ENCODE results near the gene TMEM223. TPM values are rescaled to one million over a fixed set of nuclear protein-coding genes. Genes with fewer than 3 reads are reported as not detected.
"Not testable (repeated sequence)": the region's sequence is repeated elsewhere in the genome, so short reads cannot be mapped to it uniquely, and the experiment has no call there.

The TMEM223 gene
- total RNA-seq, 4 donors from 2014 or later = 1.0 to 28.0 (median 10.0) TPM

- Histone ChIP-seq H3K27me3 (no peaks in the 10 kb centered on the region), H3K9me3 (no peaks in the 10 kb centered on the region), H3K36me3 (no peaks in the 10 kb centered on the region), H3K4me3 (peak within 1 kb of the TSS; percentile 89 to 96), H3K4me1 (peaks cover 0 to 25% of the 10 kb centered on the region in 2 donors), H3K27ac (peak within 1 kb of the TSS; percentile 94 to 98)
- intact Hi-C loops (cut with DNase I; ENCODE audit: low total_unique reads) = no loop called here
- DNase-seq = peak; percentile 37 to 44
- no peak for TF ChIP-seq POLR2A (IDR thresholded peaks at IDR 0.05)
- TF ChIP-seq CTCF (IDR thresholded peaks at IDR 0.05) = no peak
Observed at GRCh38 chr11:62832336-62833234, 40.8 kb upstream of the TMEM223 start, which contains the start of gene TEX54. Gene TEX54 (minus strand): TSS chr11:62832841.

DNA sequence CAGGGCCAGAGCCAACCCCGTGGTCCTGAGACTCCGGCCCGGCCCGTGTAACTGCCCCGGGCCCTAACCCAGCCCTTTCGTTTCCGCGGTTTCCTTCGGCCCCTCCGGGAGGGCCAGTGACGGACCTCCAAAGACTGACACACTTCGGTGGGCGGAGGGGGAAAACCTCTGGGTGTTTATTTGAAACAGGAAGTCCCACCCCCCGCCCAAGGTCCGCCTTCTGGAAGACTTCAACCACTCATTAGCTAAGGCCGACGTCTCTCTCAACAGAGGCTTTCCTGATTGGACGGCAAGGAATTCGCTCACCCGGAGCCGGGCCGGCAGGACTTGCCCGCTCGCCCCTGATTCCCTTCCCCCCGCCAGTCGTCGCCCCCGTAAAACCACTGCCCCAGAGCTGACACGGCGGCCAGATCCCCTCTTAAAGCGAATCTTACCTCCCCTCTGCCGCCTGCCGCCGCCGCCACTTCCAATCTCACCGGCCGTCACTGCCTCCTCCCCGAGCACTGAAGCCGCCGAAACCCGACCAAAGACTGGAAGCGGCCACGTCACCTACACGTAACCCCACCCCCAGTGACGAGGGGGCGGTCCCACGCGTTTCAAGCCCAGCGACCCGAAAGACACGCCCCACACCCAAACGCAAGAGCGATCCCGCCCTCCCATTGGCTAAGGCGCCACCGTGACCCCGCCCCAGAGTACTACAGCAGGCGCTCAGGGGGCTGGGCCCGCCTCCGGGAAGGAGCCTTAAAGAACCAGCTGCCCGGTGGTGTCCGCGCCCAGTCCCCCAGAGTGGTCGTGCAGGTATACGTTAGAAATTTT lies 39.9 kb upstream of the TMEM223 start, which contains the start of gene STX5:
Gene STX5, minus strand, starts transcription at position 532 of the 816 bp plus-strand sequence. CDS start 808 bp downstream, outside the sequence.
- H3K4me1 ChIP-seq = peaks cover 0 to 25% of the 10 kb centered on the region in 2 donors
- intact Hi-C loops (cut with DNase I; ENCODE audit: low total_unique reads) = no loop called here
- no peaks in the 10 kb centered on the region for H3K36me3 ChIP-seq
- no peak for TF ChIP-seq CTCF (IDR thresholded peaks at IDR 0.05)
- TF ChIP-seq POLR2A (IDR thresholded peaks at IDR 0.05) = peak; percentile 78 to 87
- peak; percentile 100 for DNase-seq
- no peaks in the 10 kb centered on the region for H3K27me3 ChIP-seq
- peak within 1 kb of the TSS; percentile 94 to 98 for H3K27ac ChIP-seq
- H3K4me3 ChIP-seq = peak within 1 kb of the TSS; percentile 89 to 96
- no peaks in the 10 kb centered on the region for H3K9me3 ChIP-seq

DNA sequence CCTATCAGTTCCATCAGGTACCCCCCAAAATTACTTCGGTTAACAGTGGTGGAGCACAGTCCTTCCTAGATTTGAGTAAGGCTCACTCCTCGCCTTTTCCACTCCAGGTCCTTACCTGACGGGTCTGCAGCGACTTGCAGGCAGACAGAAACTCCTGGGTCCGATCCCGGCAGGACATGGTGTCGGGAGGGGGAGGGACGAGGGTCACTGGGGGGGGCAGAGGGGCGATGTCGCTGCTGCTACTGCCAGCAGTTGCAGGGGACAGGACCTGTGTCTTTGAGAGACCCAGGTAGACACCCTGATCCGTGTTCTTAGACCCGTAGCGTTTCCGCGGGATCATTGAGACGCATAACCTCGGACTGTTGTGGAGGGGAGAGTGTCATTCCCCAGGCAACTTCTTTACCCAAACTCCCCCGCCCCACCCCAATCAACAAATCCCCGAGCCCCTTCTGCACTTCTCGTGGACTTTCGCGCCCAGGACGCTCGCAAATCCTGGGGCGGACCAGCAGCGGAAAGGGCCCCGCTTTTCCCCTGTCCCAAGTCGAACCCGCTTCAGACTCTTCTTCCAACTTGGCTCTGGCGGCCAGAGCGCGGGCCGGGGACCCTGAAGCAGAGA lies 39.2 kb upstream of the TMEM223 start:
- DNase-seq = no peak
- Histone ChIP-seq H3K4me1 (peaks cover 0 to 25% of the 10 kb centered on the region in 2 donors), H3K4me3 (peak overlapping the region; percentile 89 to 96), H3K27ac (peak overlapping the region; percentile 94 to 98), H3K27me3 (no peaks in the 10 kb centered on the region), H3K9me3 (no peaks in the 10 kb centered on the region), H3K36me3 (no peaks in the 10 kb centered on the region)
- intact Hi-C loops (cut with DNase I; ENCODE audit: low total_unique reads) = no loop called here
- no peak for TF ChIP-seq POLR2A (IDR thresholded peaks at IDR 0.05)
- TF ChIP-seq CTCF (IDR thresholded peaks at IDR 0.05) = peak in 1 of 4 experiments; percentile 43

GRCh38 chr11:62828130-62828529 lies 36.3 kb upstream of the TMEM223 start:
- H3K27ac ChIP-seq; intact Hi-C loops (cut with DNase I; ENCODE audit: low total_unique reads); H3K4me3 ChIP-seq; DNase-seq; H3K27me3 ChIP-seq; H3K36me3 ChIP-seq; H3K9me3 ChIP-seq: not testable (repeated sequence)
- peaks cover 0 to 25% of the 10 kb centered on the region in 2 donors for H3K4me1 ChIP-seq

DNA sequence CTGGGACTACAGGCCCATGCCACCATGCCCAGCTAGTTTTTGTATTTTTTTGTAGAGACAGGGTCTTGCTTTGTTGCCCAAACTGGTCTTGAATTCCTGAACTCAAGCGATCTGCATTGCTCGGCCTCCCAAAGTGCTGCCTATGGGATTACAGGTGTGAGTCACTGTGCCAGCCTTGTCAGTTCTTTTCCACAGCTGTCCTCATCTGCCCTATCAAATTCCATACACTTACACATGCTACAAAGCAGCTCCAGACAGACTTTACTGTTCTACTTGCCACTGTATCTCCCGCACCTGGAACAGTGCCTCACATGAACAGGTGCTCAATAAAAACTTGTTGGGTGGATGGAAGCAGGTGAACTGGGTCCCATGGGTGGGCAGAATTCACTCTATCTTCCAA lies 31.9 kb upstream of the TMEM223 start:
- intact Hi-C loops (cut with DNase I; ENCODE audit: low total_unique reads) = no loop called here

More for the DNA sequence above, 31.9 kb upstream of the TMEM223 start:
- H3K4me1 ChIP-seq = no peaks in the 10 kb centered on the region
- H3K27me3 ChIP-seq = no peaks in the 10 kb centered on the region
- no peaks in the 10 kb centered on the region for H3K36me3 ChIP-seq
- H3K27ac ChIP-seq = no peak overlapping the region
- TF ChIP-seq POLR2A (IDR thresholded peaks at IDR 0.05) = no peak
- no peaks in the 10 kb centered on the region for H3K9me3 ChIP-seq
- no peak overlapping the region for H3K4me3 ChIP-seq
- DNase-seq = no peak

Data from uterus (tissue), 4 donors.